DND-41 (cell line): ENCODE measurements around the gene CAPN1.

ENCODE experiments used
- EZH2 ChIP-seq: IDR thresholded peaks from 3 replicates; pipeline ENCODE4 v1.6.1; 2012; ENCODE audit warnings: borderline replicate concordance, low read depth, mild to moderate bottlenecking, moderate library complexity, low read length, inconsistent platforms; ENCODE audit not compliant: severe bottlenecking
- TF ChIP-seq, protein P1 (sequence below): IDR thresholded peaks from 2 replicates; pipeline ENCODE4 v1.5.1; 2012; ENCODE audit warnings: borderline replicate concordance, low read length, moderate library complexity, mild to moderate bottlenecking; ENCODE audit not compliant: poor library complexity, severe bottlenecking; ENCODE audit errors: extremely low read depth

DNA sequence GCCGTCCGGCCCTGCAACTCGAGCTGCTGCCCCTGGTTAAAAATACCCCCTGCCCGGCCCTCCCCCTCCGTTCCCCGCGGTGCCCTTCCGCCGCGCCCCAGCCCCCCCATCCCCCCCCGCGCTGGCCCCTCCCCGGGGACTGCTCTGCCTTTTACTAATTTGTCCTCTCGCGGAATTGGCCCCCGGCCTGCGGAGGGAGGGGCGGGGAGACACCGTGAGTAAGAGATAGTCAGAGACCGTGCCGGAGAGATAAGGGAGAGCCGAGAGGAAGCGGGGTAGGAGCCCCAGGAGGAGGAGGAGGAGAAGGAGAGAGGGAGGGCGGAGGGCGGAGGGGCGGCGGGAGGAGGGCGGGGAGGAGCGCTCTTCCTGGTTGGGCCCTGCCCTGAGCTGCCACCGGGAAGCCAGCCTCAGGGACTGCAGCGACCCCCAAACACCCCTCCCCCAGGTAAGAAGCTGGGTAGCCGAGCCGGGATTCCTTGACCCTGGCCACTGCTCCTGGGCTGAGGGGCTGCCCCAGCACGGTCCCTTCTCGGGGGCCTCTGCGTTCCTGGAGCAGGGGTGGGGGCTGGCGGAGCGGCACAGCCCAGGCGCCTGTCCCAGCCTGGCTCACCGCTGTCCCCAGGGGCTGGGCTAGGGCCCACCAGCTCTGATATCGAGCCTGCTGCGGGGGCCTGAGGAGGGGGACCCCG is at the start of gene CAPN1:
- TF ChIP-seq, protein P1, sequence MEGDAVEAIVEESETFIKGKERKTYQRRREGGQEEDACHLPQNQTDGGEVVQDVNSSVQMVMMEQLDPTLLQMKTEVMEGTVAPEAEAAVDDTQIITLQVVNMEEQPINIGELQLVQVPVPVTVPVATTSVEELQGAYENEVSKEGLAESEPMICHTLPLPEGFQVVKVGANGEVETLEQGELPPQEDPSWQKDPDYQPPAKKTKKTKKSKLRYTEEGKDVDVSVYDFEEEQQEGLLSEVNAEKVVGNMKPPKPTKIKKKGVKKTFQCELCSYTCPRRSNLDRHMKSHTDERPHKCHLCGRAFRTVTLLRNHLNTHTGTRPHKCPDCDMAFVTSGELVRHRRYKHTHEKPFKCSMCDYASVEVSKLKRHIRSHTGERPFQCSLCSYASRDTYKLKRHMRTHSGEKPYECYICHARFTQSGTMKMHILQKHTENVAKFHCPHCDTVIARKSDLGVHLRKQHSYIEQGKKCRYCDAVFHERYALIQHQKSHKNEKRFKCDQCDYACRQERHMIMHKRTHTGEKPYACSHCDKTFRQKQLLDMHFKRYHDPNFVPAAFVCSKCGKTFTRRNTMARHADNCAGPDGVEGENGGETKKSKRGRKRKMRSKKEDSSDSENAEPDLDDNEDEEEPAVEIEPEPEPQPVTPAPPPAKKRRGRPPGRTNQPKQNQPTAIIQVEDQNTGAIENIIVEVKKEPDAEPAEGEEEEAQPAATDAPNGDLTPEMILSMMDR: no peak
- TF ChIP-seq EZH2: no peak
